ENCODE data around the gene ADCY2.

- no peak for TF ChIP-seq CTCF (conservative IDR thresholded peaks at IDR 0.05; ENCODE audit: low read depth, low read length)
- no peak for TF ChIP-seq EZH2 (IDR thresholded peaks at IDR 0.05; ENCODE audit: borderline replicate concordance, low read depth, low read length, poor library complexity, severe bottlenecking)
Observed at GRCh38 chr5:7659420-7659819, 263.5 kb downstream of the ADCY2 start.
